Prostate gland (tissue), 2 donors: ENCODE measurements around the gene FGF9.

Experiments used
- POLR2A ChIP-seq: fragments of 450-650 bp; IDR thresholded peaks from one replicate; pipeline ENCODE4 v1.6.1; 2016; ENCODE audit warnings: antibody characterized with exemption, mild to moderate bottlenecking
- TF ChIP-seq, protein P1 (sequence below), 4 experiments: fragments of 200-600 bp in 2 of 4; fragments of 450-650 bp in 2 of 4; sonication (generic) in 2 of 4; IDR thresholded peaks; 1 replicate in 3 of 4; 2 replicates in 1 of 4; pipeline ENCODE4 v1.5.1; 2016 to 2019; ENCODE audit warnings: antibody characterized with exemption in 4 of 4, mild to moderate bottlenecking in 2 of 4, moderate library complexity in 2 of 4

DNA sequence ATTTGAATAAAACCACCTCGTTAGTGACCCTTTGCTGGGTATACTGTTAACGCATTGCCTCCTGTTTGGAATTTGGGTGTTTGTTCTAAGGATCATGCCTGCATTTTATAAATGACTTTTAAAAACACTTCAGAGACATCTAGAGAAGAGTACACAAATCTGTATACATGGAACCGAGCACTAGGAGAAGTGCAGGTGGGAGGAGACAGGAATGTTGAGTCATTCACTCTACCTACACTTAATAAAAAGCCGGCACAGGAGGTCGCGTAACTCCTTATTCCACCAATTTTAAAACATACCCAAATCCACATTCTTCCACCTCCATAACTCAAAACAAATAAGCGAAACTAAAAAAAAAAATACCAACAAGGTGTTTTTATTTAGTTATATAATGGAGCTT is 48.6 kb downstream of the FGF9 start:
- TF ChIP-seq, protein P1, sequence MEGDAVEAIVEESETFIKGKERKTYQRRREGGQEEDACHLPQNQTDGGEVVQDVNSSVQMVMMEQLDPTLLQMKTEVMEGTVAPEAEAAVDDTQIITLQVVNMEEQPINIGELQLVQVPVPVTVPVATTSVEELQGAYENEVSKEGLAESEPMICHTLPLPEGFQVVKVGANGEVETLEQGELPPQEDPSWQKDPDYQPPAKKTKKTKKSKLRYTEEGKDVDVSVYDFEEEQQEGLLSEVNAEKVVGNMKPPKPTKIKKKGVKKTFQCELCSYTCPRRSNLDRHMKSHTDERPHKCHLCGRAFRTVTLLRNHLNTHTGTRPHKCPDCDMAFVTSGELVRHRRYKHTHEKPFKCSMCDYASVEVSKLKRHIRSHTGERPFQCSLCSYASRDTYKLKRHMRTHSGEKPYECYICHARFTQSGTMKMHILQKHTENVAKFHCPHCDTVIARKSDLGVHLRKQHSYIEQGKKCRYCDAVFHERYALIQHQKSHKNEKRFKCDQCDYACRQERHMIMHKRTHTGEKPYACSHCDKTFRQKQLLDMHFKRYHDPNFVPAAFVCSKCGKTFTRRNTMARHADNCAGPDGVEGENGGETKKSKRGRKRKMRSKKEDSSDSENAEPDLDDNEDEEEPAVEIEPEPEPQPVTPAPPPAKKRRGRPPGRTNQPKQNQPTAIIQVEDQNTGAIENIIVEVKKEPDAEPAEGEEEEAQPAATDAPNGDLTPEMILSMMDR (IDR thresholded peaks at IDR 0.05): no peak
- TF ChIP-seq POLR2A: no peak
